HAP-1 (cell line): ENCODE measurements around the gene NLRP13.
"Not testable (repeated sequence)": the region's sequence is repeated elsewhere in the genome, so short reads cannot be mapped to it uniquely, and the experiment has no call there.

Source experiments
- DNase-seq, 2 experiments: peaks; one replicate each; pipeline ENCODE4 v3.0.0-alpha.2; 2016 to 2020; ENCODE audit warnings: low spot score in 2 of 2
- H3K27me3 ChIP-seq: fragments of 250-450 bp; sonication (Bioruptor Pico); 2 replicates; pipeline ENCODE4 v1.5.1; 2020; ENCODE audit warnings: low read depth, mild to moderate bottlenecking, moderate library complexity
- H3K36me3 ChIP-seq: fragments of 250-450 bp; sonication (Bioruptor Pico); replicated peaks from 2 replicates; pipeline ENCODE4 v1.5.1; 2020; ENCODE audit warnings: mild to moderate bottlenecking
- H3K4me1 ChIP-seq: fragments of 250-450 bp; sonication (Bioruptor Pico); 2 replicates; pipeline ENCODE4 v1.5.1; 2020; ENCODE audit warnings: mild to moderate bottlenecking
- H3K4me3 ChIP-seq: fragments of 250-450 bp; sonication (Bioruptor Pico); 2 replicates; pipeline ENCODE4 v1.5.1; 2020; ENCODE audit warnings: mild to moderate bottlenecking, moderate library complexity
- H3K9me3 ChIP-seq: fragments of 250-450 bp; sonication (Bioruptor Pico); 2 replicates; pipeline ENCODE4 v1.5.1; 2020; ENCODE audit warnings: mild to moderate bottlenecking, moderate library complexity
- in situ Hi-C: fragments of 300-500 bp; cut with MboI; formaldehyde crosslinking; loops from 3 replicates; pipeline ENCODE4 v1.14.3; 2020; ENCODE audit warnings: low sequenced_read_pairs, inconsistent platforms, mixed read lengths

NLRP13 gene, protein sequence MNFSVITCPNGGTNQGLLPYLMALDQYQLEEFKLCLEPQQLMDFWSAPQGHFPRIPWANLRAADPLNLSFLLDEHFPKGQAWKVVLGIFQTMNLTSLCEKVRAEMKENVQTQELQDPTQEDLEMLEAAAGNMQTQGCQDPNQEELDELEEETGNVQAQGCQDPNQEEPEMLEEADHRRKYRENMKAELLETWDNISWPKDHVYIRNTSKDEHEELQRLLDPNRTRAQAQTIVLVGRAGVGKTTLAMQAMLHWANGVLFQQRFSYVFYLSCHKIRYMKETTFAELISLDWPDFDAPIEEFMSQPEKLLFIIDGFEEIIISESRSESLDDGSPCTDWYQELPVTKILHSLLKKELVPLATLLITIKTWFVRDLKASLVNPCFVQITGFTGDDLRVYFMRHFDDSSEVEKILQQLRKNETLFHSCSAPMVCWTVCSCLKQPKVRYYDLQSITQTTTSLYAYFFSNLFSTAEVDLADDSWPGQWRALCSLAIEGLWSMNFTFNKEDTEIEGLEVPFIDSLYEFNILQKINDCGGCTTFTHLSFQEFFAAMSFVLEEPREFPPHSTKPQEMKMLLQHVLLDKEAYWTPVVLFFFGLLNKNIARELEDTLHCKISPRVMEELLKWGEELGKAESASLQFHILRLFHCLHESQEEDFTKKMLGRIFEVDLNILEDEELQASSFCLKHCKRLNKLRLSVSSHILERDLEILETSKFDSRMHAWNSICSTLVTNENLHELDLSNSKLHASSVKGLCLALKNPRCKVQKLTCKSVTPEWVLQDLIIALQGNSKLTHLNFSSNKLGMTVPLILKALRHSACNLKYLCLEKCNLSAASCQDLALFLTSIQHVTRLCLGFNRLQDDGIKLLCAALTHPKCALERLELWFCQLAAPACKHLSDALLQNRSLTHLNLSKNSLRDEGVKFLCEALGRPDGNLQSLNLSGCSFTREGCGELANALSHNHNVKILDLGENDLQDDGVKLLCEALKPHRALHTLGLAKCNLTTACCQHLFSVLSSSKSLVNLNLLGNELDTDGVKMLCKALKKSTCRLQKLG

DNA sequence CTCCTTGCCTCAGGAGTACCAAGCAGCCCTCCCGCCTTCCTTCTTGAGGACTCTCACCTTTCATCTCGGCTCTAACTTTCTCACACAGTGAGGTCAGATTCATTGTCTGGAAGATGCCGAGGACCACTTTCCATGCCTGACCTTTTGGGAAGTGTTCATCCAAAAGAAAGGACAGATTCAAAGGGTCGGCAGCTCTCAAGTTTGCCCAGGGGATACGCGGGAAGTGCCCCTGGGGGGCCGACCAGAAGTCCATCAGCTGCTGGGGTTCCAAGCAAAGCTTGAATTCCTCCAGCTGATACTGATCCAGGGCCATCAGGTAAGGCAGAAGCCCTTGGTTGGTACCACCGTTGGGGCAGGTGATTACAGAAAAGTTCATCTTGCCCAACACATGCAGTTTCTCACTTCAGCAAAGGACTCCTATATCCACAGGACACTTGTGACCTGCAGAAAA is at the start of gene NLRP13:
NLRP13 (minus strand) TSS at position 401 of the 451 bp plus-strand sequence; CDS start at position 376, 25 bp downstream.
- H3K4me1 ChIP-seq: no peaks in the 10 kb centered on the region
- in situ Hi-C loops: no loop called here
- no peaks in the 10 kb centered on the region for H3K27me3 ChIP-seq
- no peak within 1 kb of the TSS for H3K4me3 ChIP-seq
- no peaks in the 10 kb centered on the region for H3K9me3 ChIP-seq
- no peaks in the 10 kb centered on the region for H3K36me3 ChIP-seq
- no peak for DNase-seq

DNA sequence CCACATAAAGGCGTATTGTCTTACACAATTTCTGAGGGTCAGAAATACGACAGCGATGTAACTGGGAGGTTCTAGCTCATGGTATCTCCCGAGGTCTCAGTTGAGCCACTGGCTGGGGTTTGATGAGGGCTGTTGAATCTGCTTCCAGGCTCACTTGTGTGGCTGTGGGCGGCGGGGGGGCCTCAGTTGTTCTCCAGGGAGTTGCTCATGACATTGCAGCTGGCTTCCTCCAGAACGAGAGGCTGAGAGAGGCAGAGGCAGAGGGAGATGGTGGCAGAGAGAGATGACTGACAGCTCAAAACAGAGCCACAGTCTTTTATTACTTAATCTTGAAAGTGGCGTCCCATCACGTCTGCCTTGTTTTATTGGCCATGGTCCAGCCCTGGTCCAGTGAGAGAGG is 48.3 kb upstream of the NLRP13 start:
- in situ Hi-C loops: no loop called here

DNA sequence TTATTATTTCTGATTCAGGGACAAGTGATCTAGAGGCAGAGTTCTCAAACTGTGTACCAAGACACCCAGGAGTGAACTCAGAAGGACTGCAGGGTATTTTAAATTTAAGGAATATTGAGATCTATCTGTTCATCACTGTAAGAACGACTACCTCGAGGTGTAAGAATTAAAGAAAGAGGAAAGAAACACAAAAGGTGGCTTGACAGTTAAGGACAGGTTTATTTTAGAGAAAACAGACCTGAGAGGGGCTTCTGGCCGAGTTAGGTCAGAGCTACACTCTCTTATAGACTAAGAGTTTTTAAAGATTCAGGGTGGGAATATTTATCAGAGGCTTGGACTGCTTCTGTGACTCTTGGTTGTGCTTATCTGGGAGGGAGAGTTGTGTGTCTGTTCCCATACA is 41.8 kb upstream of the NLRP13 start:
- no peak for DNase-seq
- no peaks in the 10 kb centered on the region for H3K9me3 ChIP-seq
- H3K4me1 ChIP-seq: no peaks in the 10 kb centered on the region
- H3K27me3 ChIP-seq: no peaks in the 10 kb centered on the region
- H3K4me3 ChIP-seq: no peak overlapping the region
- no peaks in the 10 kb centered on the region for H3K36me3 ChIP-seq
- in situ Hi-C loops: no loop called here

More for the DNA sequence above, 48.3 kb upstream of the NLRP13 start:
- H3K27me3 ChIP-seq: no peaks in the 10 kb centered on the region
- H3K4me3 ChIP-seq: no peak overlapping the region
- no peak for DNase-seq
- H3K36me3 ChIP-seq: no peaks in the 10 kb centered on the region
- no peaks in the 10 kb centered on the region for H3K4me1 ChIP-seq
- H3K9me3 ChIP-seq: no peaks in the 10 kb centered on the region

DNA sequence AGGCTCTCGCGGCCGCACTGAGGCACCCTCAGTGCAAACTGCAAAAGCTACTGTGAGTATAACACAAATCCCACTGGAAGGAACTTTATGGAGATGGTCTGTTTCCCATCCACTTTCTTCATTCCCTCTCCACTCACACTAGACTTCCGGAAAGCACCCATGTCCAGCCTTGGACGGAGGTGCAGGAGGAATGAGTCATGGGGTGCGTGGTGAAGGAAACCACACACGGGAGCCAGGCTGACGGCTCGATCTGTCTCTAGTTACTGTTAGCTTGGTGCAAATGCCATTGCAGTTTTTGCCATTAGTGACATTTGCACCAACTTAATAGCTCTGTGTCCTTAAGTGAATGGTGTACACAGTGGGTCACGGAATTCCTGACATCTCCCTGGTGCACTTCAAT is 30.1 kb upstream of the NLRP13 start:
- in situ Hi-C loops: no loop called here
- no peaks in the 10 kb centered on the region for H3K9me3 ChIP-seq
- no peak overlapping the region for H3K4me3 ChIP-seq
- no peaks in the 10 kb centered on the region for H3K4me1 ChIP-seq
- DNase-seq: no peak
- H3K36me3 ChIP-seq: no peaks in the 10 kb centered on the region
- no peaks in the 10 kb centered on the region for H3K27me3 ChIP-seq

DNA sequence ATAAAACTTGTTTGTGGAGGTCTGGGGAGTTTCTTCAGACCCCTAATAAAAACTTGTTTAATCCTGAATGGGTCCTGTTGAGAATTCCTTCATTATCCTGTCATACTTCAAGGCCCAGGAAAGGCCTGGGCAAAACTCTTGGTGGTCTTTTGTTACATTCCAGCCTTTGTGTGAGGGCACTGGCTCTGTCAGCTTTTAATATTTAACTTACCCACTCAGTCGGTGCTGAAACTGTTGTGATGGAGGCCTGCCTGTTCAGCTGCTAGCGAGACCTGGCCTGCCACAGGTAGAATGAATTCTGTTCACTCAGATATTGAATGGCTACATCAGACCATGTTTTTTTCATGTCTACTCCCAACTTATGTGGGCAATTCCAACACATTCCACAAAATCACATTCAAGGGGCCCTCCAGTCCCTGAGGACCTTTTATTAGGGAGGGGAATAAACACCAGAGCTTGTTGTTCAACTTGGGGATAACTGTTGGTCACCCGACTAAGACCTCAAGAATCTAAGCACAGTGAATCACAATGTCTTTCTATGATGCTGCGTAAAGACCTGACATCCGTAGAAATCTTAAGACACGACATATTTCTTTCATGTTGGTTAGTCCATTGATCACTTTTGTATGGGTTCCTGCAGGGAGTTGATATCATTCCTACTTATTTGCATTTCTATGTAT is 28.0 kb upstream of the NLRP13 start:
- Histone ChIP-seq H3K9me3 (no peaks in the 10 kb centered on the region; the same call in 1 of the 2 replicates), H3K36me3 (no peaks in the 10 kb centered on the region), H3K27me3 (no peaks in the 10 kb centered on the region), H3K4me1 (no peaks in the 10 kb centered on the region), H3K4me3 (no peak overlapping the region)
- no peak for DNase-seq
- in situ Hi-C loops: no loop called here

DNA sequence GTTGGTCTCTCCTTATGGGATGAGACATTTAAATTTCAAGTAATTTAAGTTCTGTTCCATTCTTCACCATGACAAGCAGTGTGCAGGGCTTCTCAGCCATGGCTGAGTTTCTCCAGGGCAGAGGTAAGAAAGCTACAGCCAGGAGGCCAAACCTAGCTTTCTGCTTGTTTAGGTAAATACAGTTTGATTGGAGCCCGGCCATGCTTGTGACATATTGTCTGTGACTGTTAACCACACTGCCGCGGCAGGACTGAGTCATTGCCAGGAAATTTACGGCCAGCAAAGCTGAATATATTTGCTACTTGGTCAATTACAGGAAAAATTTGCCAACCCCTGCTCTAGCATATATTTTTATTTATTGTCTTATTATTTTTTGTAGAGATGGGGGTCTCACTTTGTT is 26.2 kb upstream of the NLRP13 start:
- H3K36me3 ChIP-seq: no peaks in the 10 kb centered on the region
- DNase-seq: no peak
- no peaks in the 10 kb centered on the region for H3K27me3 ChIP-seq
- no peaks in the 10 kb centered on the region; the same call in 1 of the 2 replicates for H3K9me3 ChIP-seq
- no peak overlapping the region for H3K4me3 ChIP-seq
- in situ Hi-C loops: no loop called here
- H3K4me1 ChIP-seq: no peaks in the 10 kb centered on the region

DNA sequence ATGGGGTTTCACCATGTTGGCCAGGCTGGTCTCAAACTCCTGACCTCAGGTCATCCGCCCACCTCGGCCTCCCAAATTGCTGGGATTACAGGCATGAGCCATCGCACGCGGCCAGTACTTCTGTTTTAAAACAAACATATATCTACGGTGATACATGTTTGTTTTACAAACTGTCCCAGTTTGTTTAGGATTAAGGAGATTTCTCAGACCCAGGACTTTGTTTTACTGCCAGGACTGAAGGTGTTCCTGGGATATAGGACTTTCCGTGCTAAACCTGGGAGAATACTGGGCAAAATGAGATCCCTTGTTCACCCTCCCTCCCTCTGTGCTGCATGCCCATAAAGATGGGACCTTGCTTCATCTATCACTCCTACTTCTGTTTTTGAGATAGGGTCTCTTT is 24.3 kb upstream of the NLRP13 start:
- no peak for DNase-seq
- Histone ChIP-seq H3K4me1 (no peaks in the 10 kb centered on the region), H3K9me3 (peaks cover 2% of the 10 kb centered on the region; the same call in 1 of the 2 replicates), H3K4me3 (no peak overlapping the region), H3K36me3 (no peaks in the 10 kb centered on the region), H3K27me3 (no peaks in the 10 kb centered on the region)
- in situ Hi-C loops: no loop called here

DNA sequence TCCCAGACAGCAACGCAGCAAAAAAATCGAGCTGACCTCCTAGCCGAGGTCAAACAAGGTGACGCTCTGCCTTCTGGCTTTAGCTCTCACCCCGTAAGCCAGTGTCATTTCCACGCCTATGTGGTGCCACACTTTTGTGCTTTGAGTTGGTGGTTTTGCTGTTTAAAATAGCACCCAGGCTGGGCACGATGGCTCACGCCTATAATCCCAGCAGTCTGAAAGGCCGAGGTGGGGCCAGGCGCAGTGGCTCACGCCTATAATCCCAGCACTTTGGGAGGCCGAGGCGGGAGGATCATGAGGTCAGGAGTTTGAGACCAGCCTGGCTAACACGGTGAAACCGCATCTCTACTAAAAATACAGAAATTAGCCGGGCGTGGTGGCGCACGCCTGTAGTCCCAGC is 18.4 kb upstream of the NLRP13 start:
- H3K9me3 ChIP-seq, H3K36me3 ChIP-seq, H3K4me3 ChIP-seq, H3K27me3 ChIP-seq, in situ Hi-C loops, H3K4me1 ChIP-seq, DNase-seq: not testable (repeated sequence)

DNA sequence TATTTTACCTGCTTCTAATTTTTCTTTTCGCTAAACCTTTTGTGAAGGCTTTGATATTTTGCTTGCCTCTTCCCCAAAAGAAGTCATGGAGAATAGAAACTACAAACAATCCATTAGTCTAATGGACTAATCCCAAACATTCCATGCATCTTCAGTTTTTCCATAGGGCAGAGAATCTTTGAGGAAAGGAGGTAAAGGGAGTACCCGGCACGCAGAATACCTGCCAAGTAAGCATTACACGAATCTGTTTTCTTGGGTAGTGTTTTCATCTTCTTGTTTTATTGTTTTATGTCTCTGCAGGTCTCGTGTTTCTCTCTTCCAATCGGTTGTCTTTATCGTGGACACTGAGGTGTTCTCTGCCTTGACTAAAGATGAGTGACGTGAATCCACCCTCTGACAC is 15.4 kb upstream of the NLRP13 start, which contains the start of gene NLRP8:
NLRP8 (plus strand) TSS at position 301 of the 400 bp plus-strand sequence.
- Histone ChIP-seq H3K27me3 (no peaks in the 10 kb centered on the region), H3K4me3 (no peak within 1 kb of the TSS)
- in situ Hi-C loops: no loop called here

DNA sequence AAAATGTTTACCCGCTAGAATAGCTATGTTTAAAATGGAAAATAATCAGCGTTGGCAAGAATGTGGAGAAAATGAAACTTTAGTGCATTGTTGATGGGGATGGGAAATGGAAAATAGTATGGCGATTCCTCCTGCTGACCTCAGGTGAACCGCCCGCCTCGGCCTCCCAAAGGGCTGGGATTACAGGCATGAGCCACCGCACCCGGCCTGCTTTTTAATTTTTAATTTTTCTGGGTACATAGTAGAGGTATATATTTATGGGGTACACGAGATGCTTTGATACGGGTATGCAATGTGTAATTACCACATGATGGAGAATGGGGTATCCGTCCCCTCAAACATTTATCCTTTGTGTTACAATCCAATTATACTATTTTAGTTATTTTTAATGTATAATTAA is 8.2 kb upstream of the NLRP13 start:
- in situ Hi-C loops: no loop called here
- no peaks in the 10 kb centered on the region for H3K4me1 ChIP-seq
- no peak overlapping the region for H3K4me3 ChIP-seq
- no peaks in the 10 kb centered on the region for H3K9me3 ChIP-seq
- no peak for DNase-seq
- no peaks in the 10 kb centered on the region for H3K27me3 ChIP-seq
- no peaks in the 10 kb centered on the region for H3K36me3 ChIP-seq

More for the DNA sequence above, 15.4 kb upstream of the NLRP13 start, which contains the start of gene NLRP8:
- 0 out of 2 replicates have a peak, but pooled peaks cover 2% of the 10 kb centered on the region for H3K9me3 ChIP-seq
- no peaks in the 10 kb centered on the region for H3K4me1 ChIP-seq
- no peak for DNase-seq
- no peaks in the 10 kb centered on the region for H3K36me3 ChIP-seq

DNA sequence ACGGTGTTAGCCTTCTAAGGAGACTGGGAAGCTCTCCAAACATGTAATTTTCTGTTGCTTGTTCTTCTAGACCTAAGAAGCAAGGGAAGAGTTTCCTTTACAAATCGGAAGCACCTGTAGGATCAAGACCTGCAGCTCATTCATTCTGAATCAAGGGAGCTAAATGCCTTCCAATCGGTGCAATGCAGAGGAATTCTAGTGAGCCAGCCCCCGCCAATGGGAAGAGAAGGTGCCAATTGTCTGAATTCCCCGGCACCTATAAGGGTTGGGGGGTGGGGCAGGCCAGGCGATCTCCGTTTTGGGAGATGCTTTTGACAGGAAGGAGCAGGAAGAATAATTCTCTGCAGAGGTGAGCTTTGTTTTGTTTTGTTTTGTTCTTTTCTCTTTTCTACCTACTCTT is 7.1 kb upstream of the NLRP13 start:
- in situ Hi-C loops: no loop called here

DNA sequence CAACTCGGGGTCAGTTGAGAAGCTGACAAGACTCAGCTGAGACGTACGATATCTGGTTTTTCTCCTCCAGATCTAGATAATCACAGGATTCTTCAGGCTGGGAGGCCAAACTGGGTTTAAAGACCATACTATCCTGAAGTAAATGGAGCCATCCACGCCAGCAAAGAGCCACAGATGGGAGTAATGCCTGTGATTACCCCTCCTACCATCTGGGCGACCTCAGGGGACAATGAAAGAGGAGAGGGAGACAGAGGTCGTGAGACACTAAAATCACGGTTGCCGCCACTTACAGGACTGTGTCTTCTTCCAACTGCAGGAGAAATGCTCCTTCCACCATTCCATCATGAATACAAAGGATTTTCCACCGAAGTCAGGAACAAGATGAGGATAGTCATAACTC is 3.1 kb upstream of the NLRP13 start:
- no peak overlapping the region for H3K4me3 ChIP-seq
- DNase-seq: no peak
- in situ Hi-C loops: no loop called here
- H3K36me3 ChIP-seq: no peaks in the 10 kb centered on the region
- no peaks in the 10 kb centered on the region for H3K27me3 ChIP-seq
- H3K9me3 ChIP-seq: no peaks in the 10 kb centered on the region
- H3K4me1 ChIP-seq: no peaks in the 10 kb centered on the region

More for the DNA sequence above, 7.1 kb upstream of the NLRP13 start:
- no peaks in the 10 kb centered on the region for H3K36me3 ChIP-seq
- no peaks in the 10 kb centered on the region for H3K4me1 ChIP-seq
- H3K9me3 ChIP-seq: no peaks in the 10 kb centered on the region
- H3K4me3 ChIP-seq: no peak overlapping the region
- no peaks in the 10 kb centered on the region for H3K27me3 ChIP-seq
- no peak for DNase-seq

DNA sequence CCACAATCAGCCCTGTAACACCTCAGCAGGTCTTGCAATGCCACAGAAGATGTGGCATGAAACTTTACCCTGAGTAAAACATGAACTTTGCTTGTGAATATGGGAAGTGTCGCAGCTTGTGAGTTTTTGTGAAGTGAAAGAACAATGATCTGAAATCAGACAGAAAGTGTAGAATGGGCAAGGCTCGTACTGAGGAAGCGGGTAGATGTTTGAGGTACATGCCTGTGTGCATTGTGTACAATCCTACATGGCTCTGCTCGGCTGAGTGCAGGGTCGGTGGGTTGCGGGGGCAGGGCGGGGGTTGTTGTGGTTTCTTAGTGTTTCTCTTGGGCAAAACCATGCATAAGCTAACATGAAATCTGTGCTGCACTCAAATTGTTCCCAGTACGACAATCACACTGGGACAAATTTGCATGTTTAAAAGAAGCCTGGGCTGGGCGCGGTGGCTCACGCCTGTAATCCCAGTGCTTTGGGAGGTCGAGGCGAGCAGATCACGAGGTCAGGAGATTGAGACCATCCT is 1.1 kb downstream of the NLRP13 start:
- H3K4me1 ChIP-seq: no peaks in the 10 kb centered on the region
- H3K9me3 ChIP-seq: no peaks in the 10 kb centered on the region
- no peaks in the 10 kb centered on the region for H3K27me3 ChIP-seq
- in situ Hi-C loops: no loop called here
- DNase-seq: no peak
- no peaks in the 10 kb centered on the region for H3K36me3 ChIP-seq
- H3K4me3 ChIP-seq: no peak overlapping the region
